CD14-positive monocyte (primary cell): ENCODE results near the gene STX8. TPM values are rescaled to one million over a fixed set of nuclear protein-coding genes. Genes with fewer than 3 reads are reported as not detected.

Source experiments
- DNase-seq, 3 donors: peaks; one replicate each; pipeline ENCODE4 v3.0.0-alpha.2; 2011 to 2022
- H2AFZ ChIP-seq: 2 replicates; pipeline ENCODE4 v1.6.0; 2012; ENCODE audit warnings: mild to moderate bottlenecking, low read depth, low read length, inconsistent platforms; ENCODE audit not compliant: insufficient read depth, poor library complexity, severe bottlenecking
- H3K27ac ChIP-seq, 2 donors: 1 replicate in 1 of 2; 2 replicates in 1 of 2; pipeline ENCODE4 v1.5.1; 2012 to 2013; ENCODE audit warnings: low read length in 2 of 2, control low read depth in 1 of 2, inconsistent platforms in 1 of 2, low read depth in 1 of 2, mild to moderate bottlenecking in 1 of 2
- H3K27me3 ChIP-seq, 2 donors: one replicate each; pipeline versions ENCODE4 v1.6.0 to v1.6.1; 2011 to 2013; ENCODE audit warnings: low read length in 2 of 2; ENCODE audit not compliant: control insufficient read depth in 2 of 2, insufficient read depth in 2 of 2
- H3K36me3 ChIP-seq, 2 donors: replicated peaks in 1 of 2; 1 replicate in 1 of 2; 2 replicates in 1 of 2; pipeline versions ENCODE4 v1.5.1 to v1.6.1; 2012 to 2013; ENCODE audit warnings: low read length in 2 of 2, control low read depth in 1 of 2, inconsistent platforms in 1 of 2, mild to moderate bottlenecking in 1 of 2; ENCODE audit not compliant: insufficient read depth in 2 of 2, control insufficient read depth in 1 of 2
- H3K4me1 ChIP-seq, 2 donors: 1 replicate in 1 of 2; 2 replicates in 1 of 2; pipeline versions ENCODE4 v1.5.1 to v1.6.1; 2012 to 2013; ENCODE audit warnings: low read length in 2 of 2, control low read depth in 1 of 2, inconsistent platforms in 1 of 2, mild to moderate bottlenecking in 1 of 2, moderate library complexity in 1 of 2; ENCODE audit not compliant: insufficient read depth in 2 of 2, control insufficient read depth in 1 of 2
- H3K4me2 ChIP-seq: replicated peaks from 2 replicates; pipeline ENCODE3; 2012; ENCODE audit warnings: low read length, moderate library complexity, mild to moderate bottlenecking; ENCODE audit not compliant: poor library complexity, severe bottlenecking; ENCODE audit errors: extremely low read depth
- H3K4me3 ChIP-seq, 3 experiments: fragments of 200-600 bp in 1 of 3; sonication (generic) in 1 of 3; replicated peaks in 1 of 3; 1 replicate in 2 of 3; 2 replicates in 1 of 3; pipeline ENCODE4 v1.5.1; 2011 to 2013; ENCODE audit warnings: low read length in 3 of 3, mild to moderate bottlenecking in 3 of 3, control low read depth in 2 of 3, low read depth in 2 of 3, inconsistent platforms in 1 of 3, moderate library complexity in 1 of 3
- H3K79me2 ChIP-seq: 2 replicates; pipeline ENCODE4 v1.6.0; 2012; ENCODE audit warnings: mild to moderate bottlenecking, control low read depth, inconsistent platforms, low read length, moderate library complexity; ENCODE audit not compliant: insufficient read depth
- H3K9ac ChIP-seq: 2 replicates; pipeline ENCODE4 v1.6.0; 2017; ENCODE audit warnings: low read length, mild to moderate bottlenecking; ENCODE audit not compliant: insufficient read depth, poor library complexity, severe bottlenecking
- H3K9me3 ChIP-seq, 2 donors: replicated peaks in 1 of 2; 1 replicate in 1 of 2; 2 replicates in 1 of 2; pipeline versions ENCODE4 v1.5.1 to v1.6.1; 2012 to 2013; ENCODE audit warnings: low read length in 2 of 2, control low read depth in 1 of 2; ENCODE audit not compliant: control insufficient read depth in 1 of 2, insufficient read depth in 1 of 2
- H4K20me1 ChIP-seq: 2 replicates; pipeline ENCODE4 v1.6.0; 2012; ENCODE audit warnings: mild to moderate bottlenecking, low read length, control low read depth, moderate library complexity; ENCODE audit not compliant: insufficient read depth
- H3K27ac Mint-ChIP-seq, 7 donors: one replicate each; pipeline ENCODE4 v1.8.0; 2020; ENCODE audit warnings: mild to moderate bottlenecking in 7 of 7, mixed read lengths in 7 of 7, moderate library complexity in 6 of 7, inconsistent platforms in 2 of 7
- H3K27me3 Mint-ChIP-seq, 3 donors: one replicate each; pipeline ENCODE4 v1.8.0; 2021 to 2022; ENCODE audit warnings: low read depth in 3 of 3, mild to moderate bottlenecking in 3 of 3, mixed read lengths in 3 of 3, moderate library complexity in 3 of 3, inconsistent platforms in 1 of 3
- H3K36me3 Mint-ChIP-seq, 2 donors: one replicate each; pipeline ENCODE4 v1.8.0; 2020; ENCODE audit warnings: mixed read lengths in 2 of 2, inconsistent platforms in 1 of 2, mild to moderate bottlenecking in 1 of 2
- H3K4me1 Mint-ChIP-seq: one replicate; pipeline ENCODE4 v1.8.0; 2020; ENCODE audit warnings: mild to moderate bottlenecking, mixed read lengths
- H3K4me3 Mint-ChIP-seq, 2 donors: one replicate each; pipeline ENCODE4 v1.8.0; 2020; ENCODE audit warnings: mild to moderate bottlenecking in 2 of 2, mixed read lengths in 2 of 2, moderate library complexity in 1 of 2
- H3K9me3 Mint-ChIP-seq, 7 donors: one replicate each; pipeline ENCODE4 v1.8.0; 2020 to 2022; ENCODE audit warnings: mixed read lengths in 7 of 7, mild to moderate bottlenecking in 6 of 7, moderate library complexity in 6 of 7, inconsistent platforms in 2 of 7
- WGBS: methylation state at CpG from one replicate; pipeline ENCODE4 v1.1.5; 2013; ENCODE audit warnings: missing lambda C conversion rate; ENCODE audit not compliant: insufficient coverage; 5-methylcytosine and 5-hydroxymethylcytosine counted together
- intact Hi-C, 2 donors: fragments of 100-400 bp; cut with micrococcal nuclease; formaldehyde crosslinking; loops; one replicate each; pipeline versions ENCODE4 v1.15.0 to v1.15.1; 2023
- polyA plus RNA-seq, 3 donors: library from polyadenylated mRNA; depleted of rRNA in 1 of 3; unstranded in 2 of 3; stranded (reverse) in 1 of 3; fragments of 300-500 nt in 2 of 3; fragments of >200 nt in 1 of 3; fragmentation: Illumina TruSeq in 2 of 3; gene quantifications; 1 replicate in 2 of 3; 2 replicates in 1 of 3; pipeline ENCODE4 v1.2.3, GENCODE V29; 2012 to 2021
- TF ChIP-seq, protein P1 (sequence below): fragments of 200-600 bp; IDR thresholded peaks from one replicate; pipeline ENCODE4 v1.8.0; 2022; ENCODE audit warnings: antibody characterized with exemption, mild to moderate bottlenecking

STX8 gene
- polyA plus RNA-seq, 3 donors, result 44.4 to 170 (median 142) TPM

DNA sequence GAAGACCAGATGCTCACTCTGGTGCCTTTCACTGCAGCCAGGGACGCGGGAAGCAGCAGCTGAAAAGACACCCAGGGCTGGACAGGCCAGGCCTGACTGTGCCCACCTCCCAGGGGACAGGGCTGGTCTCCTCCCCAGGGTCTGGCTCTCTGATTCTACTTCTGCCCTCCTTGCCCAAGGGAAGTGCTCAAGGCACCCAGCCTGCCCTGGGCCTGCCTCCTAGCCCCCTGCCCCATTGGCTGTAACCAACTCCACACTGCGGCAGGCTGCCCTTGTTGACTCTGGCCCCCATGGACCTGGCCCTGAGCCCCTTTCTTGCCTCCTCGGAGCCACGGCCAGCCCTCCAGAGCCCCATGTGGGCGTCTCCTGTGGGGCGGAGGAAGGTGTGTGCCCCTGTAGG is 341.9 kb downstream of the STX8 start:
- Histone ChIP-seq H3K9me3 (no peaks in the 10 kb centered on the region), H3K4me3 (no peak overlapping the region), H3K4me1 (peaks cover 0 to under 1% of the 10 kb centered on the region in 2 donors), H3K79me2 (no peaks in the 10 kb centered on the region), H3K27ac (no peak overlapping the region), H3K4me2 (no peak overlapping the region), H3K27me3 (peaks cover 4 to 27% of the 10 kb centered on the region in 2 donors), H3K36me3 (no peaks in the 10 kb centered on the region), H3K9ac (no peak overlapping the region), H2AFZ (no peak overlapping the region), H4K20me1 (no peaks in the 10 kb centered on the region)
- Mint-ChIP-seq H3K4me3 (peak overlapping the region in 1 of 2 donors; percentile 72), H3K9me3 (peaks cover 0 to 3% (median 0%) of the 10 kb centered on the region in 7 donors), H3K27me3 (peaks cover 22 to 47% (median 37%) of the 10 kb centered on the region in 3 donors), H3K27ac (no peak overlapping the region), H3K36me3 (no peaks in the 10 kb centered on the region), H3K4me1 (peaks cover 2% of the 10 kb centered on the region)
- TF ChIP-seq, protein P1, sequence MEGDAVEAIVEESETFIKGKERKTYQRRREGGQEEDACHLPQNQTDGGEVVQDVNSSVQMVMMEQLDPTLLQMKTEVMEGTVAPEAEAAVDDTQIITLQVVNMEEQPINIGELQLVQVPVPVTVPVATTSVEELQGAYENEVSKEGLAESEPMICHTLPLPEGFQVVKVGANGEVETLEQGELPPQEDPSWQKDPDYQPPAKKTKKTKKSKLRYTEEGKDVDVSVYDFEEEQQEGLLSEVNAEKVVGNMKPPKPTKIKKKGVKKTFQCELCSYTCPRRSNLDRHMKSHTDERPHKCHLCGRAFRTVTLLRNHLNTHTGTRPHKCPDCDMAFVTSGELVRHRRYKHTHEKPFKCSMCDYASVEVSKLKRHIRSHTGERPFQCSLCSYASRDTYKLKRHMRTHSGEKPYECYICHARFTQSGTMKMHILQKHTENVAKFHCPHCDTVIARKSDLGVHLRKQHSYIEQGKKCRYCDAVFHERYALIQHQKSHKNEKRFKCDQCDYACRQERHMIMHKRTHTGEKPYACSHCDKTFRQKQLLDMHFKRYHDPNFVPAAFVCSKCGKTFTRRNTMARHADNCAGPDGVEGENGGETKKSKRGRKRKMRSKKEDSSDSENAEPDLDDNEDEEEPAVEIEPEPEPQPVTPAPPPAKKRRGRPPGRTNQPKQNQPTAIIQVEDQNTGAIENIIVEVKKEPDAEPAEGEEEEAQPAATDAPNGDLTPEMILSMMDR, result no peak
- WGBS, result 78% methylated on average over 7 of the region's 7 CpGs
- intact Hi-C loops, result no loop called here
- no peak for DNase-seq

DNA sequence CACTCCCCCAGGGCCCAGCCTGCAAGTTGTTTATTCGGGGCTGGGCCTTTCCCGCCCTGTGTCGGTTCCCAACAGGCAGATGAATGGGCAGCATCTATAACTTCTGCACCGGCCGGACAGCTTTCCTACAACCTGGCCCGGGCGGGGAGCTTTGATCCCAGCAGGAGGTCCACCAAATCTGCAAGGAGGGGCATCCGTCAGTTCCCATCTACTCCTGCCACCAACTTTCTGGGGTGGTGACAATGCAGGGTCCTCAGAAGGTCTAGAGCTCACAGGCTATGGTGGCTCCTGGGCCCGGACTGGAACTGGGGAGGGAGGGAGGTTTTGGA is 342.4 kb downstream of the STX8 start:
- H3K79me2 ChIP-seq, result no peaks in the 10 kb centered on the region
- H3K9me3 ChIP-seq, result no peaks in the 10 kb centered on the region
- H3K36me3 Mint-ChIP-seq, result no peaks in the 10 kb centered on the region
- intact Hi-C loops, result no loop called here
- H3K9ac ChIP-seq, result no peak overlapping the region
- no peaks in the 10 kb centered on the region for H3K4me1 ChIP-seq
- H3K27me3 ChIP-seq, result peaks cover 4 to 26% of the 10 kb centered on the region in 2 donors
- no peak for DNase-seq
- no peaks in the 10 kb centered on the region for H4K20me1 ChIP-seq
- peaks cover 0 to 3% (median 0%) of the 10 kb centered on the region in 7 donors for H3K9me3 Mint-ChIP-seq
- no peak overlapping the region for H3K27ac ChIP-seq
- no peak overlapping the region for H3K4me3 Mint-ChIP-seq
- H3K36me3 ChIP-seq, result no peaks in the 10 kb centered on the region
- H3K27ac Mint-ChIP-seq, result no peak overlapping the region
- H3K4me1 Mint-ChIP-seq, result no peaks in the 10 kb centered on the region
- H3K27me3 Mint-ChIP-seq, result peaks cover 22 to 45% (median 31%) of the 10 kb centered on the region in 3 donors
- TF ChIP-seq, protein P1, result no peak
- 26% methylated on average over 9 of the region's 9 CpGs for WGBS
- H2AFZ ChIP-seq, result no peak overlapping the region
- H3K4me3 ChIP-seq, result no peak overlapping the region
- no peak overlapping the region for H3K4me2 ChIP-seq
